Keratinocyte (primary cell): ENCODE measurements around the gene ACTR5. TPM values are rescaled to one million over a fixed set of nuclear protein-coding genes. Genes with fewer than 3 reads are reported as not detected.

Source experiments
- DNase-seq: peaks from one replicate; pipeline ENCODE4 v3.0.0-alpha.2; 2011; ENCODE audit warnings: low read depth, missing footprints, low spot score
- FAIRE-seq: peaks from 2 replicates; lab custom pipeline; 2011; peaks lifted over from hg19 to GRCh38; lab: Jason Lieb, UNC
- H2AFZ ChIP-seq: 2 replicates; pipeline ENCODE4 v1.6.0; 2012; ENCODE audit warnings: low read length, control low read depth, inconsistent platforms; ENCODE audit not compliant: control insufficient read depth
- H3K27ac ChIP-seq: 2 replicates; pipeline ENCODE4 v1.5.1; 2011; ENCODE audit warnings: low read length; ENCODE audit not compliant: control insufficient read depth, insufficient read depth
- H3K27me3 ChIP-seq: 3 replicates; pipeline ENCODE4 v1.6.0; 2011; ENCODE audit warnings: low read length; ENCODE audit not compliant: control insufficient read depth, insufficient read depth; ENCODE audit errors: extremely low read depth
- H3K36me3 ChIP-seq, 2 experiments: 2 replicates in 1 of 2; 3 replicates in 1 of 2; pipeline ENCODE4 v1.5.1; 2011; ENCODE audit warnings: low read length in 2 of 2, mild to moderate bottlenecking in 1 of 2; ENCODE audit not compliant: control insufficient read depth in 2 of 2, insufficient read depth in 2 of 2; ENCODE audit errors: extremely low read depth in 1 of 2
- H3K4me1 ChIP-seq: 3 replicates; pipeline ENCODE4 v1.5.1; 2011; ENCODE audit warnings: low read length; ENCODE audit not compliant: control insufficient read depth, insufficient read depth; ENCODE audit errors: extremely low read depth
- H3K4me2 ChIP-seq: 3 replicates; pipeline ENCODE4 v1.6.0; 2011; ENCODE audit warnings: low read depth, low read length; ENCODE audit not compliant: control insufficient read depth, insufficient read depth; ENCODE audit errors: extremely low read depth
- H3K4me3 ChIP-seq, 3 experiments: fragments of 200-600 bp in 1 of 3; sonication (generic) in 1 of 3; 2 replicates in 2 of 3; 3 replicates in 1 of 3; pipeline ENCODE4 v1.5.1; 2011 to 2016; ENCODE audit warnings: low read length in 3 of 3, mild to moderate bottlenecking in 3 of 3, control low read depth in 2 of 3, inconsistent platforms in 1 of 3, low read depth in 1 of 3, mixed read lengths in 1 of 3, mixed run types in 1 of 3, moderate library complexity in 1 of 3; ENCODE audit not compliant: control insufficient read depth in 2 of 3, insufficient read depth in 2 of 3; ENCODE audit errors: extremely low read depth in 1 of 3
- H3K79me2 ChIP-seq: 2 replicates; pipeline ENCODE4 v1.6.0; 2012; ENCODE audit warnings: low read length; ENCODE audit not compliant: control insufficient read depth, insufficient read depth
- H3K9ac ChIP-seq: 3 replicates; pipeline ENCODE4 v1.6.0; 2011; ENCODE audit warnings: low read length; ENCODE audit not compliant: control insufficient read depth, insufficient read depth; ENCODE audit errors: extremely low read depth
- H3K9me1 ChIP-seq: 3 replicates; pipeline ENCODE4 v1.6.0; 2011; ENCODE audit warnings: low read length; ENCODE audit not compliant: control insufficient read depth, insufficient read depth; ENCODE audit errors: extremely low read depth
- H3K9me3 ChIP-seq: 2 replicates; pipeline ENCODE4 v1.5.1; 2012; ENCODE audit warnings: low read depth, low read length; ENCODE audit not compliant: control insufficient read depth
- H4K20me1 ChIP-seq: 3 replicates; pipeline ENCODE4 v1.6.0; 2011; ENCODE audit warnings: low read length; ENCODE audit not compliant: control insufficient read depth, insufficient read depth; ENCODE audit errors: extremely low read depth
- EZH2 ChIP-seq: IDR thresholded peaks from one replicate; pipeline ENCODE4 v1.6.1; 2012; ENCODE audit warnings: inconsistent platforms, mild to moderate bottlenecking, low read length, moderate library complexity
- dilution Hi-C: fragments of 300-500 bp; cut with MboI; formaldehyde crosslinking; loops from one replicate; pipeline ENCODE4 v1.7.0; 2020; ENCODE audit warnings: low sequenced_read_pairs; ENCODE audit not compliant: extremely low pct_ligation_motif_present
- polyA plus RNA-seq, 5 experiments: library from polyadenylated mRNA; depleted of rRNA in 3 of 5; stranded (reverse) in 3 of 5; stranded (forward) in 1 of 5; unstranded in 1 of 5; fragments of >200 nt; gene quantifications; 1 replicate in 1 of 5; 2 replicates in 3 of 5; 3 replicates in 1 of 5; pipeline versions ENCODE4 v1.2.1 to v1.2.3, GENCODE V29; 2011 to 2012; ENCODE audit warnings: missing spikeins in 2 of 5, low read depth in 1 of 5, low replicate concordance in 1 of 5
- TF ChIP-seq, protein P1 (sequence below), 3 experiments: IDR thresholded peaks in 1 of 3; conservative IDR thresholded peaks in 1 of 3; optimal IDR thresholded peaks in 1 of 3; 2 replicates in 2 of 3; 3 replicates in 1 of 3; pipeline versions ENCODE3 to v1.5.1; 2011; ENCODE audit warnings: low read length in 3 of 3, mild to moderate bottlenecking in 3 of 3, moderate library complexity in 2 of 3, control low read depth in 1 of 3, inconsistent platforms in 1 of 3; ENCODE audit not compliant: insufficient read depth in 2 of 3; ENCODE audit errors: extremely low read depth in 1 of 3

Gene ACTR5
- polyA plus RNA-seq, 1 donor (not counting 4 experiments of a cell fraction or from before 2014, with no cell fraction given): 9.7 TPM

DNA sequence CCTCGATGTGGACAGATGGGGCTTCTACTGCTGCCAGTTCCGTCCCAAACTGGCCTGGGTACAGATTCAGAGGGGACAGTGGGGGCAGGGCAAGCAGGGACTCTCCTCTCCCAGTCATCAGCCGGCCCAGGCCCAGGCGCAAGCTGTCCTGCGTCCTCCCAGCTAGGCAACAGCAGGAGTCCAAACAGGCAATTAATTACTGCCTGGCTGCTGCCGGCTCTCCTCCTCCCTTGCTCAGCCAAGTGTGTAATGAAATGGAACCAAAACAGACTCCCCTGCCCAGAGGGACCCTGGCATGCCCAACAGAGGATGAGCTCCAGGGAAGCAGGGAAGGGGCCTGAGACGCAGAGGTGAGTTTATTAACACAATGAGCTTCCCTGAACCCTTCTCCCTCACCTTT lies 41.8 kb upstream of the ACTR5 start:
- dilution Hi-C loops: no loop called here
- no peaks in the 10 kb centered on the region for H3K4me1 ChIP-seq
- H3K9me1 ChIP-seq: no peaks in the 10 kb centered on the region
- no peaks in the 10 kb centered on the region for H3K79me2 ChIP-seq
- no peaks in the 10 kb centered on the region for H3K36me3 ChIP-seq
- no peaks in the 10 kb centered on the region for H3K27me3 ChIP-seq
- H2AFZ ChIP-seq: no peak overlapping the region
- H3K9ac ChIP-seq: no peak overlapping the region
- H4K20me1 ChIP-seq: no peaks in the 10 kb centered on the region
- H3K4me2 ChIP-seq: no peak overlapping the region
- no peak overlapping the region for H3K4me3 ChIP-seq
- H3K27ac ChIP-seq: no peak overlapping the region
- TF ChIP-seq EZH2: no peak
- TF ChIP-seq, protein P1, sequence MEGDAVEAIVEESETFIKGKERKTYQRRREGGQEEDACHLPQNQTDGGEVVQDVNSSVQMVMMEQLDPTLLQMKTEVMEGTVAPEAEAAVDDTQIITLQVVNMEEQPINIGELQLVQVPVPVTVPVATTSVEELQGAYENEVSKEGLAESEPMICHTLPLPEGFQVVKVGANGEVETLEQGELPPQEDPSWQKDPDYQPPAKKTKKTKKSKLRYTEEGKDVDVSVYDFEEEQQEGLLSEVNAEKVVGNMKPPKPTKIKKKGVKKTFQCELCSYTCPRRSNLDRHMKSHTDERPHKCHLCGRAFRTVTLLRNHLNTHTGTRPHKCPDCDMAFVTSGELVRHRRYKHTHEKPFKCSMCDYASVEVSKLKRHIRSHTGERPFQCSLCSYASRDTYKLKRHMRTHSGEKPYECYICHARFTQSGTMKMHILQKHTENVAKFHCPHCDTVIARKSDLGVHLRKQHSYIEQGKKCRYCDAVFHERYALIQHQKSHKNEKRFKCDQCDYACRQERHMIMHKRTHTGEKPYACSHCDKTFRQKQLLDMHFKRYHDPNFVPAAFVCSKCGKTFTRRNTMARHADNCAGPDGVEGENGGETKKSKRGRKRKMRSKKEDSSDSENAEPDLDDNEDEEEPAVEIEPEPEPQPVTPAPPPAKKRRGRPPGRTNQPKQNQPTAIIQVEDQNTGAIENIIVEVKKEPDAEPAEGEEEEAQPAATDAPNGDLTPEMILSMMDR (optimal IDR thresholded peaks at IDR 0.05 in 1 of 3, IDR thresholded peaks at IDR 0.05 in 1 of 3, conservative IDR thresholded peaks at IDR 0.05 in 1 of 3; ENCODE audit: extremely low read depth in 1 of 3, insufficient read depth in 2 of 3, low read length in 3 of 3): no peak
- no peak for FAIRE-seq
- H3K9me3 ChIP-seq: no peaks in the 10 kb centered on the region
- DNase-seq: no peak

DNA sequence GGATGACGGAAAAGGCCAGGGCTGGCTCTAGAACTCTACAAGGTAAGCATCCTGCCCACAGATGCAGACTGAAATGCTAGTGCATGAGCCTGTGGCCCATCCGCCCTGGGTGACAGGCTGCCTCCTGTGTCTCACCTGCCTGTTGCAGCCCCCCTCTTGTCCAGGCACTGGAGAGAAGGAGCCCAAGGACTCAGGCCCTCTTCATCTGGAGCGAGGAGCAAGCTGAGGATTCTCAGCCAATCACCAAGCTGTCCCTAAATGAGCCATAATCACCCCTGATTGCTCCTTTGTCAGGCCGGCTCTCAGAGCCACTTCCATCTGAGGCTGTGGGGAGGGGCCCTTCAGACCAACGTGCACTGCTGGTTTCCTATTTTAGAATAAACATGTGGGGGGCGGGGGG lies 34.0 kb upstream of the ACTR5 start:
- no peak for DNase-seq
- dilution Hi-C loops: no loop called here
- no peaks in the 10 kb centered on the region for H3K4me1 ChIP-seq
- FAIRE-seq: no peak
- no peak overlapping the region for H3K4me3 ChIP-seq
- no peak overlapping the region for H3K27ac ChIP-seq
- H3K4me2 ChIP-seq: no peak overlapping the region
- no peaks in the 10 kb centered on the region for H3K9me3 ChIP-seq
- TF ChIP-seq, protein P1 (optimal IDR thresholded peaks at IDR 0.05 in 1 of 3, IDR thresholded peaks at IDR 0.05 in 1 of 3, conservative IDR thresholded peaks at IDR 0.05 in 1 of 3; ENCODE audit: extremely low read depth in 1 of 3, insufficient read depth in 2 of 3, low read length in 3 of 3): no peak
- no peak for TF ChIP-seq EZH2
- no peaks in the 10 kb centered on the region for H3K9me1 ChIP-seq
- H3K27me3 ChIP-seq: peaks cover 29% of the 10 kb centered on the region
- H3K9ac ChIP-seq: no peak overlapping the region
- H3K79me2 ChIP-seq: no peaks in the 10 kb centered on the region
- no peaks in the 10 kb centered on the region for H3K36me3 ChIP-seq
- H2AFZ ChIP-seq: no peak overlapping the region
- peaks cover 2% of the 10 kb centered on the region for H4K20me1 ChIP-seq
